Mucosa of rectum (tissue), 2 donors: ENCODE data around the gene SLC5A9.

ENCODE experiments used
- H3K27ac ChIP-seq, 2 donors: one replicate each; pipeline ENCODE4 v1.7.0; 2013; ENCODE audit warnings: inconsistent platforms in 2 of 2, low read depth in 2 of 2, low read length in 2 of 2
- H3K27me3 ChIP-seq, 2 donors: one replicate each; pipeline ENCODE4 v1.7.0; 2013; ENCODE audit warnings: low read length in 2 of 2; ENCODE audit not compliant: control insufficient read depth in 2 of 2, insufficient read depth in 2 of 2
- H3K36me3 ChIP-seq, 2 donors: one replicate each; pipeline ENCODE4 v1.7.0; 2013; ENCODE audit warnings: low read length in 2 of 2; ENCODE audit not compliant: control insufficient read depth in 2 of 2, insufficient read depth in 2 of 2
- H3K4me1 ChIP-seq, 2 donors: one replicate each; pipeline ENCODE4 v1.7.0; 2013; ENCODE audit warnings: low read length in 2 of 2, mild to moderate bottlenecking in 1 of 2; ENCODE audit not compliant: control insufficient read depth in 2 of 2, insufficient read depth in 2 of 2
- H3K4me3 ChIP-seq, 2 donors: one replicate each; pipeline ENCODE4 v1.7.0; 2013; ENCODE audit warnings: low read length in 2 of 2
- H3K9ac ChIP-seq, 2 donors: one replicate each; pipeline ENCODE4 v1.7.0; 2013; ENCODE audit warnings: low read length in 2 of 2, low read depth in 1 of 2, mild to moderate bottlenecking in 1 of 2
- H3K9me3 ChIP-seq, 2 donors: one replicate each; pipeline ENCODE4 v1.7.0; 2013; ENCODE audit warnings: low read length in 2 of 2; ENCODE audit not compliant: control insufficient read depth in 2 of 2
- donor health status: healthy.
- donor health status: Normal muscosa, but diverticular disease.

Gene SLC5A9

DNA sequence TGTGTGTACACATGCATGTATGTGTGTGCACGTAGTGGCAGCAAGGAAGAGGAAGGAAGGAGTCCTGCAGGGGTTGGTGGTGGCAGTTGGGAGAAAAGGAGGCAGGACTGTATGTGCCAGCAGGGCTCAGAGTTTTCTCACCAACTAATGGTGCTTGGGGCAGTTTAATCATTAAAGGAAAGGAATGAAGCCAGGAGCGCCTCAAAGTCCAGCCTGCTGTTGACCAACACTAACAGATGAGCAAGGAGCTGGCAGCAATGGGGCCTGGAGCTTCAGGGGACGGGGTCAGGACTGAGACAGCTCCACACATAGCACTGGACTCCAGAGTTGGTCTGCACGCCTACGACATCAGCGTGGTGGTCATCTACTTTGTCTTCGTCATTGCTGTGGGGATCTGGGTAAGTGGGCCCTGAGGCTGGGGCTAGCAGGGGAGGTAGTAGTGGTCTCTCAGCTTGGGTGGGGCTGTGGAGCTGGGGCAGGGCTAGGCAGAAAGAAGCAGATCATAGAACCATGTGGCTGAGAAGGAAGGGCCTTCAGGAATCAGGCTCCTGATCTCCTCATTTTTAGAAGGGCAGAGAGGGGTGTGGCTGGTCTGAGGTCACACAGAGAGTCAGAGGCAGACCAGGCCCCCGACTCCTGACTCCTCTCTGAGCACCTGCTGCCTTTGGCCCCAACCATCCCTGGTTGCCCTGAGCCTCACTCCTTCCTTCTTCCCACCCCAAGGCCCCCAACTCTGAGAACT, at the start of gene SLC5A9:
Gene SLC5A9, plus strand, starts transcription at position 216 of the 742 bp plus-strand sequence. Its CDS starts 21 bp downstream, at position 237.
- no peak within 1 kb of the TSS for H3K9ac ChIP-seq

DNA sequence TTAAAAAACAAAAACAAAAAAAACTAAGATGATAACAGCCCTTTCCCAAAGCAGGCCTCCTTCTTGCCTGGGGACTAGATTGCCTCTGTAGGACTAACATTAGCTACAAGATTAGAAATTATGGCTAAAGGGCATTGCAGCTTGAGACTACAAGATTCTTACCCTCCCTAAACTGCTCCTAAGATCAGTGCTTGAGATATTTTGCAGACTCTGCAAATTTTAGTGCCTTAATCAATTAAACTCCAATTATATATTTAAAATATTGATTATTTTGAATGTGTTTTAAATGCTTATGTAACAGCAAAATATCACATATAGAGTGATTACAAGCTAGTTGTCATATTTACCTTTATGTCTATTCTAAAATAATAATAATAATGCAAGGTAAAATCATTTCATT, 47.4 kb upstream of the SLC5A9 start:
- no peaks in the 10 kb centered on the region for H3K9me3 ChIP-seq
- H3K27me3 ChIP-seq, result no peaks in the 10 kb centered on the region
- H3K4me1 ChIP-seq, result no peaks in the 10 kb centered on the region
- H3K27ac ChIP-seq, result no peak overlapping the region
- H3K9ac ChIP-seq, result no peak overlapping the region
- no peaks in the 10 kb centered on the region for H3K36me3 ChIP-seq
- H3K4me3 ChIP-seq, result no peak overlapping the region

More for the DNA sequence above, at the start of gene SLC5A9:
- Histone ChIP-seq H3K4me1 (peaks cover 6 to 14% of the 10 kb centered on the region in 2 donors), H3K4me3 (peak within 1 kb of the TSS in 1 of 2 donors; percentile 49), H3K9me3 (no peaks in the 10 kb centered on the region), H3K36me3 (no peaks in the 10 kb centered on the region), H3K27me3 (no peaks in the 10 kb centered on the region), H3K27ac (peak within 1 kb of the TSS in 1 of 2 donors; percentile 38)

DNA sequence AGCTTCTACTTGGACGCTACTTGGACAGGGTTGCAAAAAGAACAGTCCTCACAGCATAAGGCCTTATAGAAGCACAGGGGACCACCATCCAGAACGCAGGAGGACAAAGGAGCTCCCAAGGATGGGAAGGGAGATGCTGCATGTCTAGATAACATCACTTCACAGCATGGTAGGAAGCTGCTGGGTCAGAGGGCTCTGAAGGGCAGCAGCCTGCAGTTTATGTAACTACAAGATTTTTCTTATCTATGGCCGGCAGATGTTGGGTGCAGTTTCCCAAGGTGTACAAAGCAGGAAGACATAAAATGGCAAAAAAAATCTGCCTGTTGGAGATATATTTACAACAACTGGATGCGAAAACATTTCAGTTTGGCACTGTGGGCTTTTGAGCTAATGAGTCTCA, 45.3 kb upstream of the SLC5A9 start:
- H3K27ac ChIP-seq, result no peak overlapping the region
- H3K27me3 ChIP-seq, result no peaks in the 10 kb centered on the region
- H3K4me1 ChIP-seq, result no peaks in the 10 kb centered on the region
- no peak overlapping the region for H3K9ac ChIP-seq
- H3K4me3 ChIP-seq, result no peak overlapping the region
- H3K36me3 ChIP-seq, result no peaks in the 10 kb centered on the region
- H3K9me3 ChIP-seq, result no peaks in the 10 kb centered on the region

DNA sequence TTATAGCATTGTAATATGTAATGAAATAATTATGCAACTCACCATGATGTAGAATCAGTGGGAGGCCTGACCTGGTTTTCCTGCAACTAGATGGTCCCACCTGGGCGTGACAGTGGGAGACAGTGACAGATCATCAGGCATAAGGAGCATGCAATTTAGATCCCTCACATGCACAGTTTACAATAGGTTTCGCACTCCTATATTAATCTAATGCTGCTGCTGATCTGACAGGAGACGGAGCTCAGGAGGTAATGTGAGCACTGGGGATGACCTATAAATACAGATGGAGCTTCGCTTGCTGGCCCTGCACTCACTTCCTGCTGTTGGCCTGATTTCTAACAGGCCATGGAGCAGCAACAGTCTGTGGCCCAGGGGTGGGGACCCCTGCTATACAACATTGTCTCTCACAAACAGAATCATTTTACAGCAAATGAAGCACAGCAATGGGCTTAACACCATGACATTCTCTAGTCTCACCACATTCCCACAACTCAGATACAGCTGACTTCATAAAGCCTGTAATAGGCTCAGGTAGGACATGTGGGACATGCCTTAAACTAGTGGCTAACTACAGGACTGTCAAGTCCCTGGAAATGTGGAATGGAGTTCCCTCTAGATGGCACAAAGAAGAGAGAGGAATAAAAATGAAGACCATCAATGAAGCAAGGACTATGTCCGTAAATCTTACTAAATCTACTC, 40.7 kb upstream of the SLC5A9 start:
- Histone ChIP-seq H3K4me1 (no peaks in the 10 kb centered on the region), H3K9me3 (no peaks in the 10 kb centered on the region), H3K9ac (no peak overlapping the region), H3K4me3 (no peak overlapping the region), H3K27ac (no peak overlapping the region), H3K36me3 (no peaks in the 10 kb centered on the region), H3K27me3 (no peaks in the 10 kb centered on the region)

DNA sequence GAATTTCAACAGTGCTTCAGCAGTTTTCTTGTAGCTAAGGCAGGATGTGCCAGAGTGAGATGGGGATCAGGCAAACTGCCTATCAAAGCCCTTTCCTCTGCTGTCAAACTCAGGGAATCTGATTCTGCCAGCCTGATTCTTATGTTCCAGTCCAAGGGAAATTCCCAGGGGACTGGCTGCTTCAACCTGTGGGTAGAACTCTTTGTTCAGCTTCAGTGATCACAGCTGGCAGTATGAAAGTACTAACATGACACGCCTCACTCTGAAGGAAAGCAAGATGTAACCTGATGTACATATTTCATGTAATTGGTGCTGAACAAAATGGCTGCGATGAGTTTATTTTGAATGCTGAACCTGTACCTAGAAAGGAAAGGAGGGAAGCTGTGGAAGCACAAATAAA, 40.1 kb upstream of the SLC5A9 start:
- Histone ChIP-seq H3K36me3 (no peaks in the 10 kb centered on the region), H3K27ac (no peak overlapping the region), H3K27me3 (no peaks in the 10 kb centered on the region), H3K4me3 (no peak overlapping the region), H3K4me1 (no peaks in the 10 kb centered on the region), H3K9me3 (no peaks in the 10 kb centered on the region), H3K9ac (no peak overlapping the region)

DNA sequence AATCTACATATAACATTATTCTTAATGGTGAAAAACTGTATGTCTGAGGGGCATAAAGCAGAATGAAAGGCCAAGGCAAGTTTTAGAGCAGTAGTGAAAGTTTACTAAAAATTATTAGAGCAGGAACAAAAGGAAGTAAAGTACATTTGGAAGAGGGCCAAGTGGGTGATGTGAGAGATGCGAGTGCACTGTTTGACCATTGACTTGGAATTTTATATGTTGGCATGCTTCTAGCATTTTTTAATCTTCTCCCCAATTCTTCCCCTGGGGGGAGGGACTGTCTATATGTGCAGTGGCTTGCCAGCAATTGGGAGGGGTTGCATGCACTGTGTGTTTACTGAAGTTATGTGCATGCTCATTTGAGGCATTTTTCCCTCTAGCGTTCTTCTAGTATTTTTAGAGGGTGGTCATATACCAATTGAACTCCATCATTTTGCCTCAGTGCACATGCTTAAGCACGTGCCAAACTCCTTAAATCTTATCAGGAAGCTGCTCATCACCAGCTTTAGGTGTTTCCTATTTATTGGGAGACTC, 36.1 kb upstream of the SLC5A9 start:
- H3K4me3 ChIP-seq, result no peak overlapping the region
- H3K27ac ChIP-seq, result no peak overlapping the region
- H3K27me3 ChIP-seq, result no peaks in the 10 kb centered on the region
- peaks cover 0 to 7% of the 10 kb centered on the region in 2 donors for H3K9me3 ChIP-seq
- H3K4me1 ChIP-seq, result peaks cover 0 to 5% of the 10 kb centered on the region in 2 donors
- no peak overlapping the region for H3K9ac ChIP-seq
- no peaks in the 10 kb centered on the region for H3K36me3 ChIP-seq

DNA sequence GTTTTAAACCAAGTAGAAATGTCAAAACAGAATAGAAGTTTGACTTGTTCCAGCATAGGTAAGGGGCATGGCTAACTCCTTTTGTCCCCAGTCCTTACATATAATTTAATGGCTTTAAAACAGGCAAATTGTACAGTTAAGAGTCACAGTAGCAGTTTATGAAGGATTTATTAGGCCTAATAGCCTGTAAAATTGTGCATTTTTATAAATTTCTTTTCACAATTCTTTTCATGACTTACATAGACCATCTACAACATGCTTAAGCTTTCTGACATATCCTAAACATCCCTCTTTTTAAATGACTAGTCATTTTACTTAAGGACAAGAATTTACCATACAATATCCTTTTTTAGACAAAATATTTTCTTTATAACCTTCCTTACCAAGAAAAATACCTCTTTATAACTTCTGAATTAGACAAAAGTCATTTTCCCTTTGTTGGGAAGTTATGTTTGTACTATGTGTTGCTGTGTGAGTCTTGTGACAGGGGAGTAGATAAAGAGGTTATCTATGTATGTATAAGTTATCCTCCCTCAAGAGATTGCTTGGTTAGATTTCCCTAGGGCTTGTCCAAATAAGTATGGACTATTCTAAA, 34.5 kb upstream of the SLC5A9 start:
- no peaks in the 10 kb centered on the region for H3K27me3 ChIP-seq
- no peak overlapping the region for H3K27ac ChIP-seq
- no peaks in the 10 kb centered on the region for H3K36me3 ChIP-seq
- no peak overlapping the region for H3K9ac ChIP-seq
- H3K9me3 ChIP-seq, result peaks cover 0 to 7% of the 10 kb centered on the region in 2 donors
- no peak overlapping the region for H3K4me3 ChIP-seq
- H3K4me1 ChIP-seq, result peaks cover 0 to 5% of the 10 kb centered on the region in 2 donors

DNA sequence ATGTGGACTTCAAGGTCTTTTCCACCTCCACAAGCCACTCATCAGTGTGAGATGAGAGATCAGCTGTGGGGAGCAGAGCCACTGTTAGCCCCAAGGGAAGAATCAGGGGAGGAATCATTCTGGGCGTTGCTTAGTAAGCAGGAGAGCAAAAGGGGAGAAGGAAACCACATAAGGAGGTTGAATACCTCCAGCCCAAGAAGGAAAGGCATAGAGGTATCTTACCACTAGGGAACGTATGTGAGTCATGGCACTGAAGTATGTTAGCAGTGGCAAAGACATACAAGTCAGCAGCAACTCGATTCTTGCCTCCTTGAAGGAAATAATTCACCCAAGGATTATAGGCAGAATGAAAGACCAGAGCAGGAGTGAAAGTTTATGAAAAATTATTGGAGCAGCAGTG, 31.6 kb upstream of the SLC5A9 start:
- no peak overlapping the region for H3K9ac ChIP-seq
- no peak overlapping the region for H3K4me3 ChIP-seq
- H3K36me3 ChIP-seq, result no peaks in the 10 kb centered on the region
- no peak overlapping the region for H3K27ac ChIP-seq
- no peaks in the 10 kb centered on the region for H3K27me3 ChIP-seq
- peaks cover 0 to 7% of the 10 kb centered on the region in 2 donors for H3K9me3 ChIP-seq
- peaks cover 0 to 5% of the 10 kb centered on the region in 2 donors for H3K4me1 ChIP-seq

DNA sequence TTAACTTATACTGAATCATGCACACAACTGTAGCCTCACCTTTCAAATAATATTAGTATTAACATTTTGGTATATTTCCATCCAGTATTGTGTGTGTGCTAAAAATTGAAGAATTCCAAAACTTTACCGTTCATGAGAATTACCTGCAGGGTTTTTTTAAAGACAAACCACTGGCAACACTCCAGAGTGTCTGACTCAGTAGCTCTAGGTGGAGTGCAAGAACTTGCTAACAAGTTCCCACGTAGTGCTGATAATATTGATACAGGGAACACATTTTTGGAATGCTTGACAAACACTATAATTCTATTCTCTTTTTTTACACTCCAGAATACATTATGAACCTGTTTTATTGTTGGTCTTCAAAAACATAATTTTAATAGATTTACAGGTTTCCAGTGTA, 27.7 kb upstream of the SLC5A9 start:
- no peak overlapping the region for H3K27ac ChIP-seq
- no peaks in the 10 kb centered on the region for H3K36me3 ChIP-seq
- no peak overlapping the region for H3K4me3 ChIP-seq
- no peak overlapping the region for H3K9ac ChIP-seq
- H3K9me3 ChIP-seq, result no peaks in the 10 kb centered on the region
- peaks cover 0 to 5% of the 10 kb centered on the region in 2 donors for H3K4me1 ChIP-seq
- H3K27me3 ChIP-seq, result no peaks in the 10 kb centered on the region

DNA sequence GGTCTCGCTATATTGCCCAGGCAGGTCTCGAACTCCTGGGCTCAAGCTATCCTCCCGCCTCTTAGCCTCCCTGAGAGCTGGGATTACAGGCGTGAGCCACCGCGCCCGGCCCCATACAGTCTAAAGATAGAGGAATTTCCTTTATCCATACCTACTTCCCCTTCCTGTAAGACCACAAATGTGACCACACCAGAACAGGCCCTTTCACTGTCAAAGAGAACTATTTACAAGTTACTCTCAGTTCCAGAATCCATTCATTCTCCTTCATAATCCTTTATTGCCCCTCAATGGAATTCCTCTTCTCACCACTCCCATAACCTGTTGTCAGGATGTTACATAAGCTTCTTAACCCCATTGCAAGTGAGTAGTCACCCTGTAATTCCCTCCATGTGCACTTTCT, 26.3 kb upstream of the SLC5A9 start:
- Histone ChIP-seq H3K4me1 (no peaks in the 10 kb centered on the region), H3K27ac (no peak overlapping the region), H3K9ac (no peak overlapping the region), H3K27me3 (no peaks in the 10 kb centered on the region), H3K36me3 (no peaks in the 10 kb centered on the region), H3K4me3 (no peak overlapping the region), H3K9me3 (no peaks in the 10 kb centered on the region)
